H1 (cell line): ENCODE results near the gene ALDH3B1. TPM values are rescaled to one million over a fixed set of nuclear protein-coding genes. Genes with fewer than 3 reads are reported as not detected.

Source experiments
- CEBPB ChIP-seq: IDR thresholded peaks from 2 replicates; pipeline ENCODE4 v1.6.1; 2012; ENCODE audit warnings: low read depth, low read length
- HDAC2 ChIP-seq, 2 experiments: fragments of 300-600 bp in 1 of 2; sonication (generic) in 1 of 2; IDR thresholded peaks; 2 replicates each; pipeline ENCODE4 v1.6.1; 2011 to 2012; ENCODE audit warnings: low read depth in 2 of 2, low read length in 2 of 2, mild to moderate bottlenecking in 2 of 2, moderate library complexity in 2 of 2, borderline replicate concordance in 1 of 2, inconsistent platforms in 1 of 2
- NANOG ChIP-seq: IDR thresholded peaks from 2 replicates; pipeline ENCODE4 v1.6.1; 2011; ENCODE audit warnings: low read length, low read depth, mild to moderate bottlenecking, inconsistent platforms; ENCODE audit not compliant: insufficient read depth, poor library complexity, severe bottlenecking
- polyA plus RNA-seq, 7 experiments: library from polyadenylated mRNA; depleted of rRNA in 3 of 7; stranded (reverse) in 5 of 7; unstranded in 2 of 7; fragments of >200 nt in 5 of 7; fragments of 200-250 nt in 2 of 7; gene quantifications; 1 replicate in 5 of 7; 2 replicates in 1 of 7; 4 replicates in 1 of 7; pipeline versions ENCODE4 v1.2.1 to v1.2.3, GENCODE V29; 2011 to 2013; ENCODE audit warnings: missing spikeins in 2 of 7, mixed read lengths in 2 of 7
- total RNA-seq: library from RNA; stranded (reverse); fragmentation: NEBNext Ultra II Directional; extraction: Animal tissue kit (Norgen Biotek cat#: 25700); gene quantifications from 2 replicates; pipeline ENCODE4 v1.2.1, GENCODE V29; 2021

Gene ALDH3B1
- total and polyA plus RNA-seq, 2 of the 8 experiments (the other 6 are each of a cell fraction or from before 2014, with no cell fraction given), result 0.32 to 0.47 TPM

DNA sequence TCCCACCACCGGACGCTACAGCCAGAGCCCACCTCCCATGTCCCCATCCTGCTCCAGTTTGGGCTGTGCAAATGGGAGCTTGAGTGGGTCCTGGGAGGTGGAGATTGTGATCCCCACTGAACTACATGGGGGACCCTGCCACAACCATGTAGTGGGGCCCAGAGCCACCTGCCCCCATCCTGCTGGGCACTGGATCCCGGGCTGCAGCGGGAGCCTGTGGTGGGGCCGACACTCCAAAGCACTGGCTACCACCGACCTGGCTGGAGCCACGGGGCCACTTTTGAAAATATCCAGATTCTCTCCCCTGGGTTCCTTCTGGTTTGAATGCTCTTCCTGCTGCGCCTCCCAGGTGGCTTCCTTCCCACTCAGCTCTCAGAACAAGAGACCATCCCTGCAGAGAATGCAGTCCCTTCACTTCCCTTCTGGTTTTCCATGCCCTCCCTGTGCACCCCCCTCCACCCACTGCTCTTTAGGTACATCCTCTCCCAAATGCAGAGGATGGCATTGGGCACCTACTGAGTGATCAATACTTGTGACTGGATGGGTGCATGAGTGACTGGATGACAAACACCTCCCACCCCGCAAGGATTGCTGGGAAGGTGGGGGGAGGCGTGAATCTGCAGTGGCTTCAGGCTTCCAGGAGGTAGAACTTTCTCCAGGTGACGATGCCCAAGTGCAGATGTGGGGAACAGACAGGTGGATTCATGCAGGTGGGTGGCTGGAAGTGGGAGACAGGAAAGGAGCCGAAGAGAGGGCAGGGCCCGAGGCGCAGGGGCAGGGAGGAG lies 5.4 kb upstream of the ALDH3B1 start (continued):
- TF ChIP-seq NANOG (no peak), CEBPB (no peak), HDAC2 (IDR thresholded peaks at IDR 0.05; ENCODE audit: borderline replicate concordance in 1 of 2, low read depth in 2 of 2, low read length in 2 of 2) (no peak)
- TF ChIP-seq, all 59 proteins: peak for 0
